ENCODE results near the gene LYRM9.

DNA sequence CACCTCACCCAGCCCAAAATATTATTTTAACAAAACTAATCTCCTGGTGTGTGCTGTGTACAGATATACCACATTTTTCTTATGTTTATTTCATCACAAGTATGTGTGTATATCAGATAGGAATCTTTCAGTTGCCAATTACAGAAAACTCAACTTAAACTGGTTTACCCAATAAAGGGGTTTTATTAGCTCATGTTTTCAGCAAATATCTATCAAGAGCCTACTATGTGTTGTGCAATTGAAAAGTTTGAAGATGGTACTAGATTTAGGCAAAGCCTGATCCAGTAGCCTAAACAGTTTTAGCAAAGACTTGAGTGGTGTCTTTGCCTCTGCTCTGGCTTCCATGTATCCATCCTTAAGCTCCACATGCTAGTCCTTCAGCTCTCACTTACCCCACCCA, 45.1 kb upstream of the LYRM9 start:
- no peak for TF ChIP-seq EZH2 (IDR thresholded peaks at IDR 0.05; ENCODE audit: borderline replicate concordance, low read depth, low read length, poor library complexity, severe bottlenecking)
- TF ChIP-seq, protein P1, sequence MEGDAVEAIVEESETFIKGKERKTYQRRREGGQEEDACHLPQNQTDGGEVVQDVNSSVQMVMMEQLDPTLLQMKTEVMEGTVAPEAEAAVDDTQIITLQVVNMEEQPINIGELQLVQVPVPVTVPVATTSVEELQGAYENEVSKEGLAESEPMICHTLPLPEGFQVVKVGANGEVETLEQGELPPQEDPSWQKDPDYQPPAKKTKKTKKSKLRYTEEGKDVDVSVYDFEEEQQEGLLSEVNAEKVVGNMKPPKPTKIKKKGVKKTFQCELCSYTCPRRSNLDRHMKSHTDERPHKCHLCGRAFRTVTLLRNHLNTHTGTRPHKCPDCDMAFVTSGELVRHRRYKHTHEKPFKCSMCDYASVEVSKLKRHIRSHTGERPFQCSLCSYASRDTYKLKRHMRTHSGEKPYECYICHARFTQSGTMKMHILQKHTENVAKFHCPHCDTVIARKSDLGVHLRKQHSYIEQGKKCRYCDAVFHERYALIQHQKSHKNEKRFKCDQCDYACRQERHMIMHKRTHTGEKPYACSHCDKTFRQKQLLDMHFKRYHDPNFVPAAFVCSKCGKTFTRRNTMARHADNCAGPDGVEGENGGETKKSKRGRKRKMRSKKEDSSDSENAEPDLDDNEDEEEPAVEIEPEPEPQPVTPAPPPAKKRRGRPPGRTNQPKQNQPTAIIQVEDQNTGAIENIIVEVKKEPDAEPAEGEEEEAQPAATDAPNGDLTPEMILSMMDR (conservative IDR thresholded peaks at IDR 0.05; ENCODE audit: low read depth, low read length), result no peak

Data from A673 (cell line).